Lower leg skin (tissue), 3 donors: ENCODE measurements around the gene DMD.

ENCODE experiments used
- CTCF ChIP-seq, 3 donors: fragments of 450-650 bp; IDR thresholded peaks; one replicate each; pipeline ENCODE4 v1.5.1; 2016; ENCODE audit warnings: antibody characterized with exemption in 3 of 3, mild to moderate bottlenecking in 3 of 3, moderate library complexity in 2 of 3
- POLR2A ChIP-seq, 2 donors: fragments of 450-650 bp; IDR thresholded peaks; one replicate each; pipeline ENCODE4 v1.6.1; 2016 to 2017; ENCODE audit warnings: antibody characterized with exemption in 2 of 2, mild to moderate bottlenecking in 1 of 2, moderate library complexity in 1 of 2

DNA sequence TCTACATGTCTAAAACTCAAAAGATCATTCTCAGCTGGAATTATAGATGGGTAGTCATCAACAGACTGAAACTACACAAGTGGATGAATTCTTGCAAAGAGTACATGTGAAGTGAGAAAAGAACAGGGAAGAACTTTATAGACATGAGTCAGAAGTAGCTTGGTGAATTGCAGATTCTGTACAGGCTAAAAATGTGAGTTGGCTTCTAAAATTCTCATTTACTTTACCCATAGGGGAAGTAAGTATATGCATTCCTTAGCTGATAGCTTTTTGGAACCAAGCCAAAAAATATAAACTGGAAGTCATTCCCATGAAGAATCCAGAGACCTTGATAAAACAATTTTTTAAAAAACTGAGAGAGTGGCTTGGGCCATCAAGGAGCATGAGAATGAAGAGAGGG, 1555.3 kb downstream of the DMD start:
- TF ChIP-seq CTCF (IDR thresholded peaks at IDR 0.05): no peak
- TF ChIP-seq POLR2A (IDR thresholded peaks at IDR 0.05): no peak
